Measurements from ENCODE around the gene ETFB. TPM values are rescaled to one million over a fixed set of nuclear protein-coding genes. Genes with fewer than 3 reads are reported as not detected.

Gene ETFB
- total RNA-seq, 2 experiments from 2014 or later, result 190 to 193 TPM

DNA sequence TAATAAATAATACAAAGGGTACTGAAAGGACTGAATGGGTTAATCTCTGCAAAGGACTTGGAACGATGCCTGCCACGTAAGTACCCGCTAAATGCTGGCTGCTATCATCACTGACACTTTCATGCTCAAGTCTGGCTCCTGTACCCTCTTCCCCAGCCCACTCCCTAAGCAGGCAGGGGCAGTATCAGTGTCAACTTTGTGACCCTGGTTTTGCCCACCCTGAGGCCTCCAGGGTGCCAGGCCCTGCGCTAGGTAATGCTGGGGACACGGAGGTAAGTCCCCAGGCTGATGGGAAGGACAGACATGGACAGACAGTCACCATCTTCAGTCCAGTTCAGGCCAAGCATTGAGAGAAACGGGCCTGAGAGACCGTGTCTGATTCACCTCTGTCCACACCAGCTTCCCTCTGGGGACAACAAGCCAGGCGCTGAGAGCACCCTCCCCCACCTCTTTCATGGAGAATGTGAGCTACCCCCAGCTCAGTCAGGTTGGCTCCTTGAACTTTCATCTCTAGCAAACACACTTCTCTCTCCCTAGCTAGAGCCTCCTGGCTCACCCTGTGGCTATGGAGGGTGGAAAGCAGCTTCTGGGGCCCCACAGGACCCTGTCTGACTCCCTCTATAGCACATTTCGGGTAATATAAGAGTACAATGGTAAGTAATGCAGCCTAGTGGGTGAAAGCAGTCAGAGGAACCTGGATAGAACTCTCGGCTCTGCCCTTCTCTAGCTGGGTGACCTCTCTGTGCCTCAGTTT is 800 bp downstream of the ETFB start:
- Mint-ChIP-seq H3K4me1 (ENCODE audit: low read depth) (peaks cover 45% of the 10 kb centered on the region), H3K4me3 (peak overlapping the region; percentile 99)
- intact Hi-C loops (cut with micrococcal nuclease), result no loop called here

DNA sequence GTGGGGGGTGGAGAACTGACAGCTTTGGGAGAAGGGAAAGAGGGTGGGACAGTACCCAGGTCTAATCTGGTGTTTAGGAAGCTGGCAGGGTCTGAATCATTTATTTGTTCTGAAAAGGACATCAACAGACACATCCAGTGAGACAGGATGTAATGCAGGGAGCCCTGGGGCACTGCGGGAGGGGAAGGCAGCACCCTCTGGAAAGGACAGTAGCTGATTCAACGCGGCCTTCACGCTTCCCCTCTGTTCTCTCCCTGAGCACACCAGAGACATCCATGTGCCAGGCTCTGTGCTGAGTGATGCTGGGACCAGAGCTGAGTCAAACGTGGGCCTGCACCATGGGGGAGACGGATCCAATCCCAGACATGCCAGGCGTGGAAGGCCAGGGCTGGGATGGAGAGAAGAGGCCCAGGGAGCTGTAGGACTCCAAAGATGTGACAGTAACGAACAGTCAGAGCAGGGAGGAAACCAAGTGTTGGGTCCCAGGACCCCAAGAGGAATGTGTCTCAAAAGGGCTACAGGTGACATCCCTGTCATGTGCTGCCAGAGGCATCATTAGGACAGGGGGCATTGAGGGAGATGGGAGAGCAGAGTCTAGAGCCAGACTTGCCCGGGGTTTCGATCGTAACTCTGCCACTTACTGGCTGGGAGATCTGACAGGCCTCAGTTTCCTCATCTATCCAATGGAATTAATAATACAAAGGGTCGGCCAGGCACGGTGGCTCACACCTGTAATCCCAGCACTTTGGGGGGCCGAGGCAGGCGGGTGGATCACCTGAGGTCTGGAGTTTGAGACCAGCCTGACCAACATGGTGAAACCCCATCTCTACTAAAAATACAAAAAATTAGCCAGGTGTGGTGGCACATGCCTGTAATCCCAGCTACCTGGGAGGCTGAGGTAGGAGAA is 1.7 kb downstream of the ETFB start:
- Mint-ChIP-seq H3K9me3 (no peaks in the 10 kb centered on the region), H3K27ac (peak overlapping the region; percentile 64), H3K36me3 (peaks cover 18% of the 10 kb centered on the region), H3K4me1 (ENCODE audit: low read depth) (peaks cover 44% of the 10 kb centered on the region), H3K4me3 (peak overlapping the region; percentile 63), H3K27me3 (no peaks in the 10 kb centered on the region)
- intact Hi-C loops (cut with micrococcal nuclease), result no loop called here
- ChIA-PET POLR2A (no interaction called here), CTCF (interaction anchor here (1.2 kb wide), 1 partner anchor 10 kb away, joined by 5 read pairs; no protein-coding TSS in a partner anchor)
- no peak for DNase-seq

More for the DNA sequence above, 800 bp downstream of the ETFB start:
- Mint-ChIP-seq H3K27ac (peak overlapping the region; percentile 96), H3K27me3 (no peaks in the 10 kb centered on the region), H3K9me3 (no peaks in the 10 kb centered on the region), H3K36me3 (peaks cover 20% of the 10 kb centered on the region)
- DNase-seq, result peak; percentile 43
- ChIA-PET POLR2A (interaction anchor here (1.1 to 1.7 kb wide), 4 partner anchors 12 to 30 kb away, joined by 3 to 17 read pairs (median 4); partner anchors contain the start of gene VSIG10L), CTCF (interaction anchor here (0.5 to 1.2 kb wide), 7 partner anchors 11 to 296 kb away, joined by 3 to 5 read pairs (median 3); no protein-coding TSS in a partner anchor)

DNA sequence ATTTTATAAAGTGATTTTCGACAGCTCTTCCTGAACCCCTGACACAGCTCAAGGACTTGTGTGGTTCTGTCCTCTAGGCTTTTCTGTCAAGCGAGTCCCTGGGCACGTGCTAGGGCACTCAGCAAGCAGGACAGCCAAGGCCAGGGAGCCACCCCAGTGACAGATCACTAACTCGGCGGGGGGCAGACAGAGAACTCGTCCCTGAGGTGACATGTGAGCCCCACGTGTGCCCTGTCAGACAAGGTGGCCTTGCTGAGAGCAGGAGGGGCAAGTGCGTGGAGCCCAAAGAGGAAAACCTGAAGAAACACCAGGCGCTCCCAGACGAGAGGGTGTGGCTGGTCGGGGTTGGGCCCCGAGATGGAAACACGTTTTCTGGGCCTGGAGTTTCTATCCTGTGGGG is 4.9 kb downstream of the ETFB start:
- Mint-ChIP-seq H3K4me1 (ENCODE audit: low read depth) (peaks cover 53% of the 10 kb centered on the region), H3K4me3 (no peak overlapping the region), H3K36me3 (peaks cover 15% of the 10 kb centered on the region), H3K9me3 (no peaks in the 10 kb centered on the region), H3K27me3 (no peaks in the 10 kb centered on the region), H3K27ac (no peak overlapping the region)
- no peak for DNase-seq
- POLR2A ChIA-PET, result no interaction called here
- intact Hi-C loops (cut with micrococcal nuclease), result no loop called here
- CTCF ChIA-PET, result interaction anchor here (1.1 kb wide), 1 partner anchor 60 kb away, joined by 3 read pairs; no protein-coding TSS in a partner anchor

DNA sequence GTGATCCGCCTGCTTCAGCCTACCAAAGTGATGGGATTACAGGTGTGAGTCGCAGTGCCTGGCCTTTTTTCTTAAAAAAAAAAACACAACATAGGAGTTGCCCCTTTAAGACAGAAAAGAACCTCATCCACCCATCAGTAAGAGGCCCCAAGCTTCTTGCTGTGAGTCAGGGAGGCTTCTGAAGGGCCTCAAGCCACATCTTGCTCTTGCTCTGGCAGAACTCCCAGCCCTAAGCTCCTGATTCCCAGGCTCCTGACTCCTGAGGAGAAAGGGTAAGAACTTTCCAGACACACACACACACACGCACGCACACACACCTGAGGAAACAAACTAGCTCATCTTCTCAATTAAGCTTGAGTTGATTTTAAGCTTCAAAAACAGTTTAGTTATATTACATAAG is 6.9 kb downstream of the ETFB start:
- ChIA-PET CTCF (interaction anchor here (0.7 to 1.3 kb wide), 5 partner anchors 11 to 155 kb away, joined by 3 to 4 read pairs (median 3); partner anchors contain the start of gene VSIG10L), POLR2A (interaction anchor here (1.2 kb wide), 1 partner anchor 18 kb away, joined by 9 read pairs; no protein-coding TSS in a partner anchor)
- peaks cover 56% of the 10 kb centered on the region for H3K4me1 Mint-ChIP-seq (ENCODE audit: low read depth)
- H3K4me3 Mint-ChIP-seq, result no peak overlapping the region
- DNase-seq, result no peak
- intact Hi-C loops (cut with micrococcal nuclease), result no loop called here
- no peaks in the 10 kb centered on the region for H3K27me3 Mint-ChIP-seq
- H3K27ac Mint-ChIP-seq, result no peak overlapping the region
- H3K36me3 Mint-ChIP-seq, result peaks cover 17% of the 10 kb centered on the region
- H3K9me3 Mint-ChIP-seq, result no peaks in the 10 kb centered on the region

DNA sequence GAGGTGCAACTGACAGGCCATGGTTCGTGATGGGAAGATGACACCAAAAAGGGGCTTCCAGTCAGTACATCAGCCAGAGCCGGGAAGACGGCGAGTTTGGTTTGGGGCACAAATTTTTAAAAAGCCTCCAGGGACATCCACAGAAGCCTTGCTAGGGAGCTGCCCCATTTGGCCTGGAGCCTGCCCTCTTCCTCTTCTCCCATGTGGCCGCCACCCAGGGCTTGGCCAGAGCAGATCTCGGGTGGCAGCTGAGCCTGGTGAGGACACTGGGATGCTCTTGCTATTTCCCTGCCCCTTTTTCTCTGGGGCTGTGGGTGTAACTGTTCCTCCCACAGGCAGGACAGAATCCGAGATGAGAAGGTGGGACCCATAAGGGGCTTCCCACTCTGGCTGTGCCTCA is 8.2 kb downstream of the ETFB start:
- H3K9me3 Mint-ChIP-seq, result no peaks in the 10 kb centered on the region
- CTCF ChIA-PET, result no interaction called here
- intact Hi-C loops (cut with micrococcal nuclease), result no loop called here
- DNase-seq, result no peak
- H3K4me1 Mint-ChIP-seq (ENCODE audit: low read depth), result peaks cover 45% of the 10 kb centered on the region
- no peak overlapping the region for H3K4me3 Mint-ChIP-seq
- peaks cover 17% of the 10 kb centered on the region for H3K36me3 Mint-ChIP-seq
- H3K27me3 Mint-ChIP-seq, result no peaks in the 10 kb centered on the region
- H3K27ac Mint-ChIP-seq, result no peak overlapping the region
- POLR2A ChIA-PET, result no interaction called here

DNA sequence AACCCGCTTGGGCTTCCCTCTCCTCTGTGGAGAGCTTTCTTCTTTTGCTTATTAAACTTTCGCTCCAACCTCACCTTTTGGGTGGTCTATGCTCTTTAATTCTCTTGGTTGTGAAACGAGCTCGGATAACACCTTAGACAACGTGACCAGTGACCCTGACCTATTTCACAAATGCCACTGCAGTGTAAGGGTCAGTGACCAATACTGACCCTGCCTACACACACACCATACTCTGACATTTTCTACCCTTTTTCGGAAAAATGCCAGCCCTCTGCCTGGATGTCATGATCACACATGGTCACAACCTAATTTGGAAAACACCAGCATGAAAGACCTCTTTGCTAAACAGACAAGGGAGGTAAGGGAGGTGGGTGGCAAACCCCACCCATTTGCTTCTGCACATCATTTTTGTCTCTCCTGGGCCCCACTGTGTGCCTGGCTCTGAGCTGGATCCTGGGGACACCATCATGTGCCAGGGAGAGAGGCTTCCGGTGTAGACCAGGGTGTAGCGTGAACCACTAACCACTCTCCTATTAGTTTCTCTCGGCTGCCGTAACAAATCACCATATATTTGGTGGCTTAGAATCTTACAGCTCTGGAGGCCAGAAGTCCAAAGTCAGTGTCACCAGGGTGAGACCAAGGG is 9.9 kb downstream of the ETFB start:
- Mint-ChIP-seq H3K4me1 (ENCODE audit: low read depth) (peaks cover 38% of the 10 kb centered on the region), H3K4me3 (no peak overlapping the region), H3K27ac (no peak overlapping the region), H3K27me3 (no peaks in the 10 kb centered on the region), H3K36me3 (peaks cover 26% of the 10 kb centered on the region), H3K9me3 (no peaks in the 10 kb centered on the region)
- DNase-seq, result no peak
- ChIA-PET POLR2A (no interaction called here), CTCF (no interaction called here)
- intact Hi-C loops (cut with micrococcal nuclease), result no loop called here

DNA sequence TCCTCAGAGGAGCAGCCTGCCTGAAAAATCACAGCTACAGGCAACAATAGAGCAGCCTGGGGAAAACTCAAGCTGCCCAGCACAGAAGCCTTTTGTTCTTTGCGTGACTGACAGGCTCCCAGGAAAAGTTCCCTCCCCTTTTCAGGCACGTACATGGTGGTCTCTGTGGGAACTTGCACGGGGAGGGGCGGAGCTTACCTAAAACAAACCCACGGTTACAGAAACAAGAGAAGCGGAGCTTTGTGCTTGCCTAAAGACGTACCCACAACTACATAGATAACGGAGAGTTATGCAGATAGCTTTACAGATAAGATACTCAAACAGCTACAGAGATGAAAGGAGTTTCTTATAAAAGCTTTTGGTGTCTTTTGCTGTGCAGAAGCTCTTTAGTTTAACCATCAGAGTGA is 11.4 kb downstream of the ETFB start:
- ChIA-PET POLR2A (interaction anchor here (0.8 to 1.2 kb wide), 2 partner anchors 11 to 14 kb away, joined by 3 read pairs; no protein-coding TSS in a partner anchor), CTCF (interaction anchor here (1.2 to 1.6 kb wide), 2 partner anchors 11 to 44 kb away, joined by 4 to 5 read pairs; no protein-coding TSS in a partner anchor)
- no peaks in the 10 kb centered on the region for H3K9me3 Mint-ChIP-seq
- peaks cover 32% of the 10 kb centered on the region for H3K4me1 Mint-ChIP-seq (ENCODE audit: low read depth)
- H3K4me3 Mint-ChIP-seq, result no peak overlapping the region
- H3K27ac Mint-ChIP-seq, result peak overlapping the region; percentile 88
- H3K27me3 Mint-ChIP-seq, result no peaks in the 10 kb centered on the region
- DNase-seq, result peak; percentile 58
- H3K36me3 Mint-ChIP-seq, result peaks cover 38% of the 10 kb centered on the region
- intact Hi-C loops (cut with micrococcal nuclease), result no loop called here

DNA sequence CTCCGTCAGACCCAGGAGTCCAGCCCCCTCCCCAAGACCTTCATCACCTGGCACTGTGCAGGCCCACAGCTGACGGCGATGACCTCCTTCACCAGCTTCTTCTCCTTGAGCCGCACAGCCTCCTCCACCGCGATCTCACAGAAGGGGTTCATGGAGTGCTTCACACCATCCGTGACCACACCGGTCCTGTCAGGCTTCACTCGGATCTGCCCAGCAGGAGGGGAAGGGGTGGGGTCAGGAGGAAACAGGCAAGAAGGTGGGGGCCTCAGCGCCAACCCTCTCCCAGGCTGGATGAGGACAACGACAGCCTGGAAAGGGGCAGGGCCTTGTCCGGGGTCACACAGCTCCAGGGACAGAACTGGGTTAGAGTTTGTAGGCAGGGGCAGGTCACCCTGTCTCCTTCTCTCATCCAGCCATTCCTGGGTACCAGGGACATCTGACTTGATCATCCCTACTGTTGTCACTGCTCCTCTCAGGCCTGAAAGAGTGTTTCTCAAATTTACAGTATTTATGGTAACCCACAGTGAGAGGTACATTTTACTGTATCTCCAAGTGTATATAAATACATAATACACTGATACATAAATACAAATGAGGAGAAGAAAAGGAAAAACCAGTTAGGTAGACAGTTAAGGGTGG is 12.0 kb downstream of the ETFB start:
- H3K4me1 Mint-ChIP-seq (ENCODE audit: low read depth), result peaks cover 27% of the 10 kb centered on the region
- POLR2A ChIA-PET, result interaction anchor here (0.8 to 1.2 kb wide), 2 partner anchors 11 to 13 kb away, joined by 3 read pairs; no protein-coding TSS in a partner anchor
- H3K4me3 Mint-ChIP-seq, result no peak overlapping the region
- no peaks in the 10 kb centered on the region for H3K27me3 Mint-ChIP-seq
- CTCF ChIA-PET, result interaction anchor here (1.2 to 1.6 kb wide), 2 partner anchors 11 to 44 kb away, joined by 4 to 5 read pairs; no protein-coding TSS in a partner anchor
- no peak for DNase-seq
- intact Hi-C loops (cut with micrococcal nuclease), result no loop called here
- H3K27ac Mint-ChIP-seq, result peak overlapping the region; percentile 88
- no peaks in the 10 kb centered on the region for H3K9me3 Mint-ChIP-seq
- H3K36me3 Mint-ChIP-seq, result peaks cover 38% of the 10 kb centered on the region

DNA sequence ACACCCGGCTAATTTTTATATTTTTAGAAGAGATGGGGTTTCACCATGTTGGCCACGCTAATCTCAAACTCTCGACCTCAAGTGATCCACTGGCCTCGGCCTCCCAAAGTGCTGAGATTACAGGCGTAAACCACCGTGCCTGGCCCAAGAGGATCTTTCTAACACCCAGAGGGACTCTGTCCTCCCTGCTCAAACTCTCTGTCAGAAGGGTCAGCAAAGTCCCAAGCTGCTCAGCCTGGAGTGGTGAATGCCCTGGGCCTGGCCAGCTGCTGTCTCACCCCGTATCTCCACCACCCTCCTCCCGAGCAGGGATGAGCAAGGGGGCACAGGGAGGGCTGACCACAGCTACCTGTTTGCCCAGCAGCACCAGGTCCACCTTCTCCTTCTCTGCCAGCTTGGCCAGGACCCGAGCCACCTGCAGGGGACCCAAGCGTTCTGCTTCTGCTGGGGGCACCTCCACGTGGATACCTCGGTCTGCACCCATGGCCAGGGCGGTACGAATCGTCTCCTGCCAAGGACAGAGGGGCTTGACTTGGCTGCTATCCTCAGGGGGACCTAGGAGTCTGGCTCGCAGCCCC is 13.3 kb downstream of the ETFB start:
- H3K27me3 Mint-ChIP-seq, result no peaks in the 10 kb centered on the region
- intact Hi-C loops (cut with micrococcal nuclease), result no loop called here
- peaks cover 40% of the 10 kb centered on the region for H3K36me3 Mint-ChIP-seq
- ChIA-PET CTCF (no interaction called here), POLR2A (no interaction called here)
- peaks cover 21% of the 10 kb centered on the region for H3K4me1 Mint-ChIP-seq (ENCODE audit: low read depth)
- DNase-seq, result no peak
- H3K27ac Mint-ChIP-seq, result no peak overlapping the region
- H3K4me3 Mint-ChIP-seq, result no peak overlapping the region
- no peaks in the 10 kb centered on the region for H3K9me3 Mint-ChIP-seq

DNA sequence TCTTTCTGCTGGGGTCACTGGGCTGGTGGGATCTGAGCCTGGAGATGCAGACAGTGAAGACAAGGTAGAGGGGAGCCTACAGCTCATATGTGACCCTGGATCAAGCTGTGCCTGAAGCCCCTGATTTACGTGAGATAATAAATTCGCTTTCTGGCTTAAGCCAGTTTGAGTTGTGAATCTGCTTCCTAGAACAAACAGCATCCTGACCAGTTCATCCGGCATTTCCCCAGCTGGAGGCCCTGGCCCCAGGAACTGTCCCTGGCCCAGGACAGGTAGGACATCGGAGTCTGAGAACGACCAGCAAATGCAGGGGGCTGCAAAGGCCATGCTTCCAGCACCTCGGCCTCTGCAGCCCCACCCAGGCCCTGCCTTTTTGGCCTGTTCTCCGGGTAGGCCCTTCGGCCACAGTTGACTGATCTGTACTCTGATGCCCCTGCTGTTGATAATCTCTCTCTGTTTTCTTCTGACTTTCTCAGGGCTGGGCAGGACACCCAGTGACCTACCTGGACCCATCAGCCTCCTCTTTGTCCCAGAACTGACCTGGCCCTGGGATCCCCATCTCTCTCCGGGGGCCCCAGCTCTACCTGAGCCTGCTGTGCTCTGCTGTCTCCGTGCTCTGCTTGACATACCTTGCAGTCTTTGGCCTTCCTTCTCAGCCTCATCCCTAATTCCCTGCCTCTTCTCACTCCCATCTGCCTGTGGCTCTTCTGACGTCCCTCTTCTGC is 14.8 kb downstream of the ETFB start:
- CTCF ChIA-PET, result interaction anchor here (0.6 to 0.8 kb wide), 2 partner anchors 90 to 299 kb away, joined by 3 read pairs; no protein-coding TSS in a partner anchor
- H3K36me3 Mint-ChIP-seq, result peaks cover 43% of the 10 kb centered on the region
- intact Hi-C loops (cut with micrococcal nuclease), result no loop called here
- POLR2A ChIA-PET, result interaction anchor here (1.5 kb wide), 1 partner anchor 12 kb away, joined by 3 read pairs; no protein-coding TSS in a partner anchor
- no peaks in the 10 kb centered on the region for H3K27me3 Mint-ChIP-seq
- H3K27ac Mint-ChIP-seq, result no peak overlapping the region
- no peaks in the 10 kb centered on the region for H3K9me3 Mint-ChIP-seq
- H3K4me3 Mint-ChIP-seq, result no peak overlapping the region
- DNase-seq, result no peak
- peaks cover 17% of the 10 kb centered on the region for H3K4me1 Mint-ChIP-seq (ENCODE audit: low read depth)
